ENCODE data around the gene BMP2. TPM values are rescaled to one million over a fixed set of nuclear protein-coding genes. Genes with fewer than 3 reads are reported as not detected.

BMP2 gene
- total and polyA plus RNA-seq, 7 experiments from 2014 or later: 0.08 TPM; not detected in 6

GRCh38 chr20:6784210-6784631, 16.7 kb downstream of the BMP2 start:
- H3K27ac ChIP-seq (ENCODE audit: low read depth, low read length): no peak overlapping the region
- no peak for ATAC-seq
- H3K4me3 ChIP-seq (ENCODE audit: low read length): no peak overlapping the region
- ChIA-PET CTCF (no interaction called here), POLR2A (no interaction called here)
- Mint-ChIP-seq H3K4me3 (no peak overlapping the region), H3K4me1 (no peaks in the 10 kb centered on the region), H3K9me3 (no peaks in the 10 kb centered on the region), H3K27ac (no peak overlapping the region), H3K36me3 (no peaks in the 10 kb centered on the region), H3K27me3 (peaks cover 0 to 6% (median 0%) of the 10 kb centered on the region in 5 donors)
- no peak for DNase-seq
- no peaks in the 10 kb centered on the region for H3K36me3 ChIP-seq (ENCODE audit: control insufficient read depth in 2 of 3, insufficient read depth in 3 of 3, low read length in 3 of 3)
- no peaks in the 10 kb centered on the region for H3K4me1 ChIP-seq (ENCODE audit: control insufficient read depth in 2 of 2, insufficient read depth in 2 of 2, low read length in 2 of 2)
- no peaks in the 10 kb centered on the region for H3K9me3 ChIP-seq (ENCODE audit: control insufficient read depth in 2 of 3, low read length in 3 of 3)
- H3K27me3 ChIP-seq (ENCODE audit: control insufficient read depth in 2 of 2, insufficient read depth in 2 of 2, low read length in 2 of 2): no peaks in the 10 kb centered on the region
- intact Hi-C loops (cut with micrococcal nuclease): no loop called here

GRCh38 chr20:6784767-6785166, 17.3 kb downstream of the BMP2 start:
- intact Hi-C loops (cut with micrococcal nuclease): no loop called here
- no peak overlapping the region for H3K27ac Mint-ChIP-seq
- H3K9me3 ChIP-seq (ENCODE audit: control insufficient read depth in 2 of 3, low read length in 3 of 3): no peaks in the 10 kb centered on the region
- DNase-seq: no peak
- ChIA-PET CTCF (no interaction called here), POLR2A (no interaction called here)
- no peak overlapping the region for H3K27ac ChIP-seq (ENCODE audit: low read depth, low read length)
- no peaks in the 10 kb centered on the region for H3K9me3 Mint-ChIP-seq
- H3K4me3 Mint-ChIP-seq: no peak overlapping the region
- no peaks in the 10 kb centered on the region for H3K4me1 Mint-ChIP-seq
- no peak overlapping the region for H3K4me3 ChIP-seq (ENCODE audit: low read length)
- no peaks in the 10 kb centered on the region for H3K27me3 ChIP-seq (ENCODE audit: control insufficient read depth in 2 of 2, insufficient read depth in 2 of 2, low read length in 2 of 2)
- peaks cover 0 to 12% (median 0%) of the 10 kb centered on the region in 5 donors for H3K27me3 Mint-ChIP-seq
- no peaks in the 10 kb centered on the region for H3K4me1 ChIP-seq (ENCODE audit: control insufficient read depth in 2 of 2, insufficient read depth in 2 of 2, low read length in 2 of 2)
- ATAC-seq: no peak
- H3K36me3 ChIP-seq (ENCODE audit: control insufficient read depth in 2 of 3, insufficient read depth in 3 of 3, low read length in 3 of 3): no peaks in the 10 kb centered on the region
- H3K36me3 Mint-ChIP-seq: no peaks in the 10 kb centered on the region

DNA sequence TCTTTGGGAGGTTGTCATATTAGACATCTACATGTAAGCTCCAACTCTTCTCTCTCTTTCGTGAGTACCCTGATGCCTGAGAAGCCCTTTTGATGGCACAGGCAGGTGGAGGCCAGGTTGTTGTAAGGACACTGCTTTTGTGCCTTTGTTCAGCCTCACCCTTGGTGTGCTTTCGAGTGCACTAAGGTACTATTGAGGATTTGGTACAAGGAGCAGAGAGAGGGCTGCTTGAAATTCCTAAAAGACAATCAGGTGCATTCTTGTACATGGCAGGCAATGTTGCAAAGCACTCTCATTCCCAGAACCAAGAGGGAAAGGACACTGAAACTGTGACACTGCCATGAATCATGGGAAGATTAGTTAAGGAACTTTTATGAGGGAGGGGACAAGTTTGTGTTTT, 19.1 kb downstream of the BMP2 start:
- Histone ChIP-seq H3K36me3 (ENCODE audit: control insufficient read depth in 2 of 3, insufficient read depth in 3 of 3, low read length in 3 of 3) (no peaks in the 10 kb centered on the region), H3K4me1 (ENCODE audit: control insufficient read depth in 2 of 2, insufficient read depth in 2 of 2, low read length in 2 of 2) (no peaks in the 10 kb centered on the region), H3K27me3 (ENCODE audit: control insufficient read depth in 2 of 2, insufficient read depth in 2 of 2, low read length in 2 of 2) (no peaks in the 10 kb centered on the region), H3K27ac (ENCODE audit: low read depth, low read length) (no peak overlapping the region), H3K4me3 (ENCODE audit: low read length) (no peak overlapping the region), H3K9me3 (ENCODE audit: control insufficient read depth in 2 of 3, low read length in 3 of 3) (no peaks in the 10 kb centered on the region)
- Mint-ChIP-seq H3K4me3 (no peak overlapping the region), H3K27me3 (peaks cover 0 to 13% (median 0%) of the 10 kb centered on the region in 5 donors), H3K9me3 (no peaks in the 10 kb centered on the region), H3K27ac (no peak overlapping the region), H3K4me1 (no peaks in the 10 kb centered on the region), H3K36me3 (no peaks in the 10 kb centered on the region)
- ChIA-PET CTCF (no interaction called here), POLR2A (no interaction called here)
- ATAC-seq (no peak), DNase-seq (no peak)
- intact Hi-C loops (cut with micrococcal nuclease): no loop called here

- CTCF ChIA-PET: no interaction called here
- Mint-ChIP-seq H3K4me3 (no peak overlapping the region), H3K36me3 (no peaks in the 10 kb centered on the region), H3K9me3 (peaks cover 0 to 8% (median 2%) of the 10 kb centered on the region in 11 donors), H3K27me3 (peaks cover 0 to 18% (median 3%) of the 10 kb centered on the region in 5 donors), H3K4me1 (no peaks in the 10 kb centered on the region), H3K27ac (no peak overlapping the region)
- DNase-seq (no peak), ATAC-seq (no peak)
- intact Hi-C loops (cut with micrococcal nuclease): no loop called here
- Histone ChIP-seq H3K4me1 (ENCODE audit: control insufficient read depth in 2 of 2, insufficient read depth in 2 of 2, low read length in 2 of 2) (no peaks in the 10 kb centered on the region), H3K27ac (ENCODE audit: low read depth, low read length) (no peak overlapping the region), H3K9me3 (ENCODE audit: control insufficient read depth in 2 of 3, low read length in 3 of 3) (no peaks in the 10 kb centered on the region), H3K27me3 (ENCODE audit: control insufficient read depth in 2 of 2, insufficient read depth in 2 of 2, low read length in 2 of 2) (no peaks in the 10 kb centered on the region), H3K36me3 (ENCODE audit: control insufficient read depth in 2 of 3, insufficient read depth in 3 of 3, low read length in 3 of 3) (no peaks in the 10 kb centered on the region), H3K4me3 (ENCODE audit: low read length) (no peak overlapping the region)
- POLR2A ChIA-PET: no interaction called here
Observed at GRCh38 chr20:6792789-6793188, 25.3 kb downstream of the BMP2 start.

DNA sequence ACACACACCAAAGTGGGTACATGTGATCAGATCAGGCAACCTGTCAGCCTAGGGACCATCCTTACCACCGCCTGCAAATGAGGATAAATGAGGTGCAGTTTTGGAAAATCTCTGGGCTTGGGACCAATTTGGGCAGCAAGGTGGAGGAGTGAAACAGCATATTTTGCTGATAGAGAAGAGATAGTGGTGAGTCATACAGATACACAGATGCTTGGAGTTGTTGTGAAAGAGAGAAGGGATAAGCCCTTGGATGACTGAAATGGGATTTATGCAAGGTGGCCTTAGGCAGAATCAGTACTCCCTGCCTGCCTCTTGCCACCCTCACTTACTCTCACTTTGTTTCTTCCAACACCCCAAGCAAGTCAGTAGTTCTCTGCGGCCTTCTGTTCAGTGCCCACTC, 34.7 kb downstream of the BMP2 start:
- Histone ChIP-seq H3K4me1 (ENCODE audit: control insufficient read depth in 2 of 2, insufficient read depth in 2 of 2, low read length in 2 of 2) (no peaks in the 10 kb centered on the region), H3K27ac (ENCODE audit: low read depth, low read length) (no peak overlapping the region), H3K36me3 (ENCODE audit: control insufficient read depth in 2 of 3, insufficient read depth in 3 of 3, low read length in 3 of 3) (no peaks in the 10 kb centered on the region), H3K4me3 (ENCODE audit: low read length) (no peak overlapping the region), H3K9me3 (ENCODE audit: control insufficient read depth in 2 of 3, low read length in 3 of 3) (no peaks in the 10 kb centered on the region), H3K27me3 (ENCODE audit: control insufficient read depth in 2 of 2, insufficient read depth in 2 of 2, low read length in 2 of 2) (no peaks in the 10 kb centered on the region)
- Mint-ChIP-seq H3K36me3 (no peaks in the 10 kb centered on the region), H3K27me3 (peaks cover 0 to 4% (median 3%) of the 10 kb centered on the region in 5 donors), H3K4me3 (no peak overlapping the region), H3K4me1 (no peaks in the 10 kb centered on the region), H3K27ac (no peak overlapping the region), H3K9me3 (peaks cover 0 to 24% (median 4%) of the 10 kb centered on the region in 11 donors)
- intact Hi-C loops (cut with micrococcal nuclease): no loop called here
- POLR2A ChIA-PET: no interaction called here
- CTCF ChIA-PET: no interaction called here
- DNase-seq (no peak), ATAC-seq (no peak)

DNA sequence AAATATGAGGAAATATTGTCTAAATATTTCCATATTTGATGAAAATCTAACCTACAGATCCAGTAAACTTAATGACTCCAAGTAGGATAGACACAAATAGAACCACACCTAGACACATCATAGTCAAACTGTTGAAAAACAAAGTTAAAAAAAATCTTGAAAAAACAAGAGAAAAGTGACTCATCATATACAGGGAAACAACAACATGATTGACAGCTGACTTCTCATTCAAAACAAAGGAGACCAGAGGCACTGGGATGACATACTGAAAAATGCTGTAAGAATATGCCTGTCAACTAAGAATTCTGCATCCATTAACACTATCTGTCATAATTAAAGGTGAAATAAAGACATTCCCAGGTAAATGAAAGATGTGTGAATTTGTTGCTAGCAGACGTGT, 38.8 kb downstream of the BMP2 start:
- Mint-ChIP-seq H3K4me3 (no peak overlapping the region), H3K9me3 (peaks cover 0 to 24% (median 4%) of the 10 kb centered on the region in 11 donors), H3K27ac (no peak overlapping the region), H3K36me3 (no peaks in the 10 kb centered on the region), H3K4me1 (no peaks in the 10 kb centered on the region), H3K27me3 (peaks cover 0 to 4% (median 0%) of the 10 kb centered on the region in 5 donors)
- no peaks in the 10 kb centered on the region for H3K27me3 ChIP-seq (ENCODE audit: control insufficient read depth in 2 of 2, insufficient read depth in 2 of 2, low read length in 2 of 2)
- no peak overlapping the region for H3K27ac ChIP-seq (ENCODE audit: low read depth, low read length)
- H3K36me3 ChIP-seq (ENCODE audit: control insufficient read depth in 2 of 3, insufficient read depth in 3 of 3, low read length in 3 of 3): no peaks in the 10 kb centered on the region
- ATAC-seq (no peak), DNase-seq (no peak)
- H3K9me3 ChIP-seq (ENCODE audit: control insufficient read depth in 2 of 3, low read length in 3 of 3): no peaks in the 10 kb centered on the region
- ChIA-PET CTCF (no interaction called here), POLR2A (no interaction called here)
- H3K4me3 ChIP-seq (ENCODE audit: low read length): no peak overlapping the region
- intact Hi-C loops (cut with micrococcal nuclease): no loop called here
- H3K4me1 ChIP-seq (ENCODE audit: control insufficient read depth in 2 of 2, insufficient read depth in 2 of 2, low read length in 2 of 2): no peaks in the 10 kb centered on the region

DNA sequence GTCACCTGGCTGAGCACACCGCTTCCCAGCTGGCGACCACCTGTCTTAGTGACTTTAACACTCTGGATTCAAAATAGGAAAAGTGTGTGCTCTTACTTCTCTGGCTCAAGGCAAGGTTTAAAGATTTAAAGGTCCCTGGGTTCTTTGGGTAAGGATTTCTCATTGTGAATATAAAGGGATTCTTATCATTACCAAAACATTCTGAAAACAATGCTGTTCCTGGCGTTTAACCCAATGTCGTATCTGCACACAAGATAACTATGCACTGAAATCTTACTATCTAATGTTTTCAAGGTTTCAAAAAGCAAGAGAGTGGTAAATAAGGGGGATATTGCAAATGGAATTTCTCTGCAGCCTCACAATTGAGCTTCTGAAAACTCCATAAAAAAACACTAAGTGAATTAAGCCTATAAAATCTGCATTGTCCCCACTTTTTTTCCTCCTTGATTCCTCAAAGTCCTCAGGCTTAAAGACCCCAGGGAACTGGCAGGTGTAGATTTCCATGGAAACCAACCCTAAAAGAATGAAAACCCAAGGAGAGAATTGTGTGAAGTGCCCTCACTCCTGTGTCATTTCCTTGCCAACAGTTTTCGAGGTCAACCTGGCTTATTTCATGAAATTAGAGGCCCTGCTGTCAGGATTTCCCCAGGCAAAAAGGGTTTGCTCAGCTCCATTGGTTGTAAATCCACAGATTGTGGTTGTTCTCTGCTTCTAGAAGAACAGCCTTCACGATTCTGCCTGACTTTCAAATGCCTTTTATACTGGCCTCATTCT, 44.0 kb downstream of the BMP2 start:
- Histone ChIP-seq H3K27me3 (ENCODE audit: control insufficient read depth in 2 of 2, insufficient read depth in 2 of 2, low read length in 2 of 2) (no peaks in the 10 kb centered on the region), H3K36me3 (ENCODE audit: control insufficient read depth in 2 of 3, insufficient read depth in 3 of 3, low read length in 3 of 3) (no peaks in the 10 kb centered on the region), H3K27ac (ENCODE audit: low read depth, low read length) (no peak overlapping the region), H3K9me3 (ENCODE audit: control insufficient read depth in 2 of 3, low read length in 3 of 3) (no peaks in the 10 kb centered on the region), H3K4me1 (ENCODE audit: control insufficient read depth in 2 of 2, insufficient read depth in 2 of 2, low read length in 2 of 2) (no peaks in the 10 kb centered on the region), H3K4me3 (ENCODE audit: low read length) (no peak overlapping the region)
- Mint-ChIP-seq H3K27me3 (peaks cover 0 to 6% (median 0%) of the 10 kb centered on the region in 5 donors), H3K4me3 (no peak overlapping the region), H3K9me3 (peaks cover 0 to 7% (median 4%) of the 10 kb centered on the region in 11 donors), H3K27ac (no peak overlapping the region), H3K4me1 (no peaks in the 10 kb centered on the region), H3K36me3 (no peaks in the 10 kb centered on the region)
- POLR2A ChIA-PET: no interaction called here
- intact Hi-C loops (cut with micrococcal nuclease): no loop called here
- ATAC-seq: no peak
- CTCF ChIA-PET: no interaction called here
- no peak for DNase-seq
